Lung microvascular endothelial cell (primary cell): ENCODE results near the gene PIEZO1. TPM values are rescaled to one million over a fixed set of nuclear protein-coding genes. Genes with fewer than 3 reads are reported as not detected.

Source experiments
- DNase-seq, 2 donors: peaks; one replicate each; pipeline versions ENCODE4 v3.0.0 to v3.0.0-alpha.2; 2010; ENCODE audit warnings: low read depth in 2 of 2
- total RNA-seq: library from RNA; depleted of rRNA; stranded (reverse); fragments of >200 nt; gene quantifications from 2 replicates; pipeline ENCODE4 v1.2.1, GENCODE V29; 2014

Gene PIEZO1
- total RNA-seq, 1 donor from 2014 or later, result 460 TPM

DNA sequence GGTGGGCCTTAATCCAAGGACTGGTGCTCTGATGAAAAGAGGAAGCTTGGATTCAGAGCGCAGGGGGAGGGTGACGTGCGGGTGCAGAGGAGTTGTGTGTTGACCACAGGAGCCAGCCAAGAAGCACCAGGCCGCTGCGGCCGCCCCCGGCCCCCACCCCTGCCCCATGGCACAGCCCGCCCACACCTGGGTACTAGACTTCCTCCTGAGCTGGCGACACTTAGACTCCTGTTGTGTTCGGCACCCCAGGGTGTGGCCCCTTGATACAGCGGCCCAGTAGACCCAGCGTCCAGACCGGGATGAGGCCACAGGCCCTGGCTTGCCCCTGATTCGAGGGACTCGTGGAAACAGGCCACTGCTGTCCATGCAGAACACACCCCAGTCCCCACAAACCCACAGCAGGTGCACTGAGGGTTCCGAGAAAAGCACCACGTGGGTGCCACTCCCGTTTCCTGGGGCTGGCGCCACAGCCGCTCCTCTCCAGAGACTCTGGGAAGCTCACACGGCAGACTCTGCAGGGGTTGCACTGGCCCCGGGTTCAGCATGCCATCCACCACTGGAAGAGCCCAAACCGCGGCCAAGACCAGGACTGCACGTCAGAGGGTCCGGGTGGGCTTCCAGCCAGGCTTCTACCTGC is 93.0 kb downstream of the PIEZO1 start:
- DNase-seq, result no peak

DNA sequence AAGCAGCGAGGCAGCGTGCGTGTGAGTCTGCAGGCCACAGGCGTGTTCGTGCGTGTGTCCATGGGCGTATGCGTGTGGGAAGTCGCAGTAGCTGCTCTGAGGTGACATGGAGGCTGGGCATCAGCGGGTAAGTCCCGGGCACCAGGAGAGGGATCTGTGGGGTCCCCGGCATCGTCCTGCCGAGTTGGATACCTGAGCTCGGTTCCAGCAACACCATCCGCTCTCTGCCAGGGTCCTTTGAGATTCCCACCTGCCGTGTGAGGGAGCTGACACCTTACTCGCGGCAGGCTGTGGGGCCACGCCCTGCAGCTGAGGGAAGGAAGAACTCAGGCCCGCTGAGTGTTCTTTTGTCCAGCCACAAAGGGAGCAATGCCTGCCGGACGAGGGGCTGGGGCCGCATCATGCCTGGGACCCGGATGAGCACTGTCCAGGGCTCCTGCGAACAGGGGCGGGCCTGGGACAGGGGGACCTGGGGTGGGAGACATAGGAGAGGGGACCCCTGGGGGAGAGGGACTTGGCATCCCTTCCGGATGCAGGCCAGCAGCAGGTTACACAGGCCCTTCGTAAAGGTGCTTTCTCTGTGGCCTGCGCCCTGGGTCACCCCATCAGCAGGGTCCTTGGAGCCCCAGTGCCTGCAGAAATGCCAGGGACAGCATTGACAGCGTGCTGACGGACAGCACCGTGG is 93.7 kb downstream of the PIEZO1 start:
- DNase-seq, result no peak

DNA sequence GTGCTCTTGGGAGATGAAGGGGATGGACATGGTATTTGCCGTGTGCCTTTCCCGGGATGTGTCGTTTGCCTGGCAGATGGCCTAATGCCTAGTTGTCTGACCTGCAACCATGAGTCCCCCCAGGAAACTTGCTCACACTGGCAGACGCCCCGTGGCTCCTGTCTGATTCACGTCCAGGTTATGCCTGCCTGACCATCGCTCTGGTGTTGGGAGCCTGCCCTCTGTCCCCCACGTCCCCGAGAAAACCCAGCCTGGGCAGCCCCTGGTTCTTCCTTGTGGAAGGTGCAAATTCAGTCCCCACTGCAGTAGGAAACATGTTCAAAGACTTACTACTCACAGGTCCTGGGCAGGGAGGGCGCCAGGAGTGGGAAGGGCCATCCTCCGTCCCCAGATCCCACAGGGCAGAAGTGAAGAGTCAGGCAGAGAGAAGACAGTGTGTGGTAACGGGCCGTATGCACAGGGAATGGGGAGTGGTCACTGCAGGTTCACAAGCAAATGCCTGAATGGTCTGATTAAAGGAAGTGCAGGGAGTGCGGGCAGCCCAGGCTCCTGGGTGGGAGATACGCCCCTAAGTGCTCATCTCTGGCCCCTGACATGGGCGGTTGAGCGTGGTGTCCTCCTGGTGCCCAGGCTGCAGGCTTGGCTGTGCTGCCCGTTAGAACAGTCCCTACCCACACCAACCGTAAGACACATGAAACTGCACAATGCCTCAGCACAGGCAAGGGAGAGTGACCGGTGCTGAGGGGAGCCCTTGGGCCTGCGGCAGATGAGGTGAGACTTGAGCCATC is 94.5 kb downstream of the PIEZO1 start:
- DNase-seq, result no peak

DNA sequence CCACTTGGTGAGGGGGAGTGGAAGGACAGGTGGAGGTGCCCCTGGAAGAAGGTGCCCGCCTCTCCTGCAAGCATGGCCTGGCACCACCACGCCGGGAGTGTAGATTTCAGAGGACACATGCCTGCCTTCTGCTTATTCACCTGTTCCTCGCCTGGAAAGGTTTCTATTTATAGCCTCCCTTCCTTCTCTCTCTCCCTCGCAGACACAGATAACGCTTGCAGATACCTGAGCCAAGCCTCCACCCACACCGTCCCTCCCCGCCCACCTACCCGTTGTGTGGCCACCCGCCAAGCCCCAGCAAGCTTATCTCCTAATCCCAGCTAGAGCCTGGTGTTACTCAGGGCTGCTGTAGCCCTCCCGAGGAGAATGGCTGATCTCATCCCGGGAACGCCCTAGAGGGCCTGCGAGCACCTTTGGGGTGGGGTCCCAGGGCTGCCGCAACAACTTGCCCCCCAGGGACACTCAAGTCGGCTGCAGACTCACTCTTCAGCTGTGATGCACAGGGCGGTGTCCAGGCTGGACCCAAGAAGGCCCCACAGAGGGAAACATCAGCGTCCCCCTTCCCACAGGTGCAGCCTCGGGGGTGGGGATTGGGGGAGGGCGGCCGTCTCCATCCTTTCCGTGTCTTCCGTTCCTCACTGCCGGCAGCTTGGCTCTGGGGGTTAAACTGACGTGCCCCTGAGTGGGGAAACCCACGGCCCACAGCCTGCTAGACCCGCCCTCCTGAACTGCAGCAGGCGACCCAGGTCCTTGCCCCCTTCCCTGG is 96.8 kb downstream of the PIEZO1 start:
- no peak for DNase-seq

DNA sequence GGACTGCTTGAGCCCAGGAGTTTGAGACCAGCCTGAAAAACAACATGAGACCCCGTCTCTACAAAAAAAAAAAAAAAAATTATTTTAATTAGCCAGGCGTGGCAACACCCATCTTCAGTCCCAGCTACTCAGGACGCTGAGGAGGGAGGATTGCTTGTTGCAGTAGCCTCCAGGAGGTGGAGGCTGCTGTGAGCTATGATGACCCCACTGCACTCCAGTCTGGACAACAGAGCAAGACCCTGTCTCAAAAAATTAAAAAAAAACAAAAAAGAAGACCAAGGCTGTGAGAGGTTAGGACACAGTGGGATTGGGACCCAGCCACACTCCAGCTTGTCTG is 97.4 kb downstream of the PIEZO1 start:
- DNase-seq, result no peak

DNA sequence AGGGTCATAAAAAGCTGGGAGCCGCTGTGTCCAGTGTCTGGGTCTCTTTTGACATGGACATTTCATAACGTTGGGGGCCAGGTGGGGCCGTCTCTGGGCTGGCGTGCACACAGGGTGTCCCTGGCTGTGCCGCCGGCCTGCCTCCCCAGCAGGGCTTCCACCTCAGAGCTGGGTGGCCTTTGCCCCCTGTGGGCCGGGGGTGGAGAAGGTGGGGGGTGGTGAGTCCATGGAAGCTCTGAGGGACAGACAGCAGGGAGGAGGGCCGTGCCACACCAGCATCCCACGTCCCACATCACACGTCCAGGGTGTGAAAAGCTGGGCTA is 97.8 kb downstream of the PIEZO1 start:
- no peak for DNase-seq

DNA sequence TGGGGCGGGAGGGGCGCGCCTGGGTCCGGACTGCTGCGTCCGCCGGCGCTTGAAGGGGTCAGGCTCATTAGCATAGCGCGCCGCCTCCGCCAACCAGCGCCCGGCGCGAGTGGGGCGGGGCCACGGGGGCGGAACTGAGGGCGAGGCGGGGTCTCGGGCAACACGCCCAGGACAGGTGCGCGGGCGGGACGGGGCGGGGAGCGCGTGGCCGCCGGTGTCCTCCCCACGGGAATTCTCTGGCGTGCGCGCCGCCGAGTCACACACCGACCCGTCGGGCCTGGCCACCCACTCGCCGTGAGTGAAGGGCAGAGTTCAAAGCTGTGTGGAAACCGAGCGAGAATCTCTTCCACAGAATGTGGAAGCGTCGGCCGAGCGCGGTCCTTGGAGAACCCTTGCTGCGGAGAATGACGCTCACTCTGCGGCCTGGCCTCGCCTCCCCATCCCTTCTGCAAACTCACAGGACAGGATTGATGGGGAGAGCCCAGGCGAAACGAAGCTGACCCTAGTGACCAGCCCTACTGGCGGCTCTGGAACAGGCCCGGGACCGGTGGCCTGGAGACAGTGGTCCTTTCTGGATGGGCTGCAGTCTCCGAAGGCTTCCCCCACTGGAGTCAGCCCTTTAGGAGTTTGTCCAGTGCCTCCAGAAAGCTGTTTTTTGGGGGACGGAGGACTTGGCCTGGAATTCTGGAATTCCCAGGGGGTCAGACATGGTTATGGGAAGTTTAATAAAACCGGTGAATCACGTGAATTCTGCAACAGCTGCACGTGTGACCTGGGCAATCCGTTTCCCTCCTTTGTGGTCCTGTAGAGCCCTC is 98.4 kb downstream of the PIEZO1 start, which contains the start of gene SNAI3:
Gene SNAI3, minus strand, starts transcription at position 69 of the 815 bp plus-strand sequence. CDS start 101 bp downstream, outside the sequence.
- DNase-seq, result peak; percentile 45 to 69

DNA sequence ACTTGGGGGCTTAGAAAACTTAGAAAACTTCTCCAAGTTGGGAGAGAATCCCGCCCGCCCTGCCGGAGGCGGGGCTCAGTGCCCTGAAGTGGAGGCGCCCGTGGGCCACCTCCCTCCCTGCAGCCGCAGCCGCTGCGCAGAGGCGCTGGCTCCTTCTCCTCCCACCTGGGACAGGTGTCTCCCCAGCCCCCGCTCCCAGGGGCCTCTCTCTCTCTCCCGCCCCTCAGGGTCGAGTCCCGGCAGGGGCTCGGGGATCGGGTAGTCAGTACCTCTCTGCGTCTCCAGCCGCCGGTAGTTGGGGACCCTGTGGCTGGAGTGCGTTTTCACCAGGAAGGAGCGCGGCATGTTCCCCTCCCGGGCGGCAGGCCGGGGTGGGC is 99.0 kb downstream of the PIEZO1 start:
- DNase-seq, result no peak

DNA sequence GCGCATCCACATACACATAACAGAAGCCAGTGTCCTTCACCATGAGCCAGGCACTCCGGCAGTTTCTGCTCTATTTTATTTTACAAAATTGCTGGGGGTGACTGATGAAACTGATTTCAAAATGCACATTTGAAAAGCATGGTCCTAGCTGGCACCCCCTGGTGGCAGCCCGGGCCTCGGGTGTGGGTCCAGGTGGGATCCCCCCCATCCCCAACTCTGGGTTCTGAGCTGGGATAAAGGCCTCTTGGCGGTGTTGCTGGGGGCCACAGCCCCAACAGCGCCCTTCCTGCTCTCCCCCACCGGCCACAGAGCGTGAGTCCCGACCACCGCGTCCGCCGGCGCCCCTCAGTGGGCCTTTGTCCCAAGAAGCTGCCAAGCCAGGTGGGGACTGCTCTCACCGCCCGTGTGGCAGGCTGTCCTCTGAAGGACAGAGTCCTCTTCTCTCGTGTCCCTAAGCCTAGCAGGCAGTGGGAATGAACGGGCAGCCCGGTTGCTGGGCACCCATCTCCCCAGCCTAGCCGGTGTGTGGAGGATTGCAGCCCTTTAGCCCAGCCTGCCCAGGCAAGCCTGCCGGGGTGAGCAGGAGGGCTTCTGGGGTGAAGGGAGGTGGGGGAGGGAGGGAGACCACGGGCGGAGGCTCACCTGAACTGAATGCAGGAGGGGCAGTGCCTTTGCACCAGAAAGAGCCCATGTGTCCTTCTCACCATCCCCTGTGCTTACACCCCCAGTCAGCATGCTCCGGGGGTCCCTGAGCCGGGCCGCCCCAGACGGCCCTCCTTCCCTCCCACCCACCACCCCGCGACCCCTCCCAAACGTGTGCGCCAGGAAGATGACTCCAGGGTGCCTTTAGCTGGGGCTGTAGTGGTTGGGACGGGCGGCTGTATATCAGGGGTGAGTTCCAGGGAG is 99.6 kb downstream of the PIEZO1 start:
- DNase-seq, result peak; percentile 29 to 52

DNA sequence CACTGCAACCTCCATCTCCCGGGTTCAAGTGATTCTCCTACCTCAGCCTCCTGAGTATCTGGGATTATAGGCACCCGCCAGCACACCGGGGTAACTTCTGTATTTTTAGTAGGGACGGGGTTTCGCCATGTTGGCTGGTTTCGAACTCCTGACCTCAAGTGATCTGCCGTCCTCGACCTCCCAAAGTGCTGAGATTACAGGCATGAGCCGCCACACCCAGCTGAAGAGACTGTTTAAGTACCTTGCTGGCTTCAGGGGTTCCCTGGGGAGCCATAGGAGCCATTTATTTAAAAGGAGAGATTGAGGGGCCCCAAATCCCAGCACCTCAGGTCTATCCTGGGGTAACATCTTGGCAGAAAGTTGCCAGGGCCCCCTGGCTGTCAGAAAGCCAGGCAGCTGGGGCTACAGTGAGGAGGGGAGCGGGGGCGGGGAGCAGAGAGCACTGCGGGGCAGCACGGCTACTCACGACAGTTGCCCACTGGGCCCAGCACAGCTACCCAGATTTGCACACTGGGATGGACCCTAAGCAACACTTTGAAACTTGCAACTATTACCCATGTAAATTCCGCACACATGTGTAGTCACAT is 100.4 kb downstream of the PIEZO1 start:
- DNase-seq, result no peak

DNA sequence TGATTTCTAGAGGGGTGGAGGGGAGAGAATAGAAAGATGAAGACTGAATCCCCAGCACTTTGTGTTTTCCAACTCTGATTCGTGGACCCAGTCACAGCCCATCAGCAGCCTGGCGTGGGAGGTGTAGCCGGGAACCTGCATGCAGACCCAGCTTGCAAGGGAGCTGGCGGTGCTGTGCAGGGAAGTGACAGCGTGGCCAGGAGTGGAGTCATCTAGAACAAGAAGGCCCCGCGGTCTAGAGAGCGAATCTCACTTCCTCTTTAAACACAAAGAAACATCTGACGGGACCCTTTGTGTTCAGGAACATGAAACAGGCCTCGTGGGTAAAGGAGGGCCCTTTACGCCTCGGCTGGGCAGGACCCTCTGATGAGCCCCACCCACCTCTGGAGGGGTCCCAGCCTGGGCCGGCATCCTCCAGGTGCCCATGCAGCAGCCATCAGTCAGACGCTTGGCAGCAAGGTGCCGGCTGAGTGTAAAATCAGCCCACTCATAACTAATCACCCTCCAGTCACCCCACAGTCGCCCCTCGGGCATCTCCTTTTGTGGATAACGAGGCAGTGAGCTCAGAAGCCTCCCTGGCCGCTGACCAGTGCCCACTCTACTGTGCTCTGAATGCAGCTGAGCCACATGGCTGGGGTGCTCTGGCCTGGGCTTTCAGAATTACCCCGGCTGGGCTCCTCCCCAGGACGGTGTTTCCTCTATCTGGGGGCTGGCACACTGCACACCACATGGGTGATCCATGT is 103.1 kb downstream of the PIEZO1 start:
- DNase-seq, result peak in 1 of 2 donors; percentile 33

DNA sequence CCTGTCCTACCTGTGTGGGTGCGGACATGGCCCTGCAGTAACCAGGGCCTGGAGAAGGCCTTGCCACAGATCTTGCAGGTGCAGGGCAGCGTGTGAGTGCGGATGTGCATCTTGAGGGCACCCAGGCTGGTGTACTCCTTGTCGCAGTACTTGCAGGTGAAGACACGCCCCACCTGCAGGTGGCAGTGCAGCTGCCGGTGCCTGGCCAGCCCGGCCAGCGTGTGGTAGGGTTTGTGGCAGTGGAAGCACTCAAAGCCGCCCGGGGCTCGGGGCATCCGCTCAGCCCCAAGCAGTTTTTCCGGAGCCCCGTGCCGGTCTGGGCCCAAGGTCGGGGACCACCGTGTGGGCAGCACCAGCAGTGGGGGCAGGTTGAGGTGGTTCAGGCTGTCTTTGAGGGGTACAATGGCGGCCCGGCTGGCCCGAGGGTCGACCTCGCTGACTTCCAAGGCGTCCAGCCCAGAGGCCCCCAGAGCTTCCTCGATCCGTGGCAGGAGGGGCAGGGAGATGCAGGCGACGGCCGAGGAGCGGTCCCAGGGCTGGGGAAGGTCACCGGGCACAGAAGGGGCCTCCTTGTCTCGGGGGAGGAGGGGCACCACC is 103.8 kb downstream of the PIEZO1 start:
- DNase-seq, result peak in 1 of 2 donors; percentile 43

DNA sequence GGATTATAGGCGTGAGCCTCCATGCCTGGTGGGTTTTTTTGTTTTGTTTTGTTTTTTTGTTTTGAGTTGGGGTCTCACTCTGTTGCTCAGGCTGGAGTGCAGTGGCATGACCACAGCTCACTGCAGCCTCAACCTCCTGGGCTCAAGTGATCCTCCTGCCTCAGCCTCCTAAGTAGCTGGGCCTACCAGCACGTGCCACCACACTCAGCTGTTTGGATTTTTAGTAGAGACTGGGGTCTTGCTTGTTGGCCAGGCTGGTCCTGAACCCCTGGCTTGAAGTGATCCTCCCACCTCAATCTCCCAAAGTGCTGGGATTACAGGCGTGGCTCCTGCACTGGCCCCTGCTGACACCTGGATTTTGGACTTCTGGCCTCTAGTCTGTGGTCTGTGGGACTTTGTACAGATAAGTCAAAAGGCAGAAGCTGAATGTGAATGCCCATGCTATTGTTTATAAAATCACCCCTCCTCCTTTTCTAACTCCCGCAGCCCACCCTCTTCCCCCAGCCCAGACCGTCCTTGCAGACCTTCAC is 104.4 kb downstream of the PIEZO1 start:
- no peak for DNase-seq

DNA sequence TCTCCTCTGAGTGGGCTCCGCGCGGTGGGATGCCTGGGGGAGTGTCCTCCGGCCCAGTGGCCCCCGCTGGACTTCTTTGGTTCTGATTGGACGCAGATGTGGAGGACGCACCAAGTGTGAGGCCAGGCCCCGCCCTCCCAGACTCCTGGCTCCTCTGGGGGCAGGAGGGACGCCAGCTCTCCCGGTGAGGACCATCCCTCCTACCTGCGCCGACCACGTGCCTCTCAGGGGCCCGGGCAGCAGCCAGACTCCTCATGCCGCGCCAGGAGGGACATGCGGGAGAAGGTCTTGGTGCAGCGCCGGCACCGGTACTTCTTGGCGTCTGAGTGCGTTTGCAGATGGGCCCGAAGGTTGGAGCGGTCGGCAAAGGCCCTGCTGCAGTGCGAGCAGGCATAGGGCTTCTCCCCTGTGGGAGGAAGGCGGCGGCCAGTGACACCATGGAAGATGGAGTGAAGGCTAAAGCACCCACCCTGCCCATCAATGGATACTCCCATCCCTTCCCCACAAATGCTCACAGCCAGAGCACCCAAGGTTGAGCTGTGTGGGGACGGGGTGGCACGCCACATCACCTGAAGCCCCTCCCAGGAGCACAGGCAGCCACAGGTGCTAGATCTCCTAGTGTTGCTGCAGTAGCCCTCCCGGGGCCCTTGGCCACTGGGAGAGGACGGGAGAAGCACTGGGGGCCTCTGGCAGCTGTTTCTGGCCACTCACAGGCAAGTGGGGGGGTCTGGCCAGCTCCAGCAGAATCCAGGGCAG is 106.6 kb downstream of the PIEZO1 start:
- DNase-seq, result no peak

DNA sequence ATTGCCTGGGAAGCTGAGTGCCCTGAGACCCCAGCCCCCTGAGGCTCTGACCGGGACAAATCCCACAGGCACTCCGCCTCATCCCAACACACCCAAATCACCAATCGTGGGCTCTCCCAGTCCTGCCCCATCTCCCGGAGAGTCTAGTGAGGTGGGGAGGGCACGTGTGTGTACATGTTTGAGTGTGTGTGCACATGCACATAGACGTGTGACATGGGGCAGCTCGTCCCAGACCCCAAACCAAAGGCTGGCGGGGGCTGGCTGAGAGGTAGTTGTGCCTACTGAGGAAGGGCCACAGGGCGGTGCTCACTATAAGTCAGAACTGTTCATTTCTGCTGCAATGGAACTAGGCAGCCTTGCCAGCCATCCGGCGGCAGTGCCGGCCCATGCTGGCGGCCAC is 107.3 kb downstream of the PIEZO1 start:
- no peak for DNase-seq

DNA sequence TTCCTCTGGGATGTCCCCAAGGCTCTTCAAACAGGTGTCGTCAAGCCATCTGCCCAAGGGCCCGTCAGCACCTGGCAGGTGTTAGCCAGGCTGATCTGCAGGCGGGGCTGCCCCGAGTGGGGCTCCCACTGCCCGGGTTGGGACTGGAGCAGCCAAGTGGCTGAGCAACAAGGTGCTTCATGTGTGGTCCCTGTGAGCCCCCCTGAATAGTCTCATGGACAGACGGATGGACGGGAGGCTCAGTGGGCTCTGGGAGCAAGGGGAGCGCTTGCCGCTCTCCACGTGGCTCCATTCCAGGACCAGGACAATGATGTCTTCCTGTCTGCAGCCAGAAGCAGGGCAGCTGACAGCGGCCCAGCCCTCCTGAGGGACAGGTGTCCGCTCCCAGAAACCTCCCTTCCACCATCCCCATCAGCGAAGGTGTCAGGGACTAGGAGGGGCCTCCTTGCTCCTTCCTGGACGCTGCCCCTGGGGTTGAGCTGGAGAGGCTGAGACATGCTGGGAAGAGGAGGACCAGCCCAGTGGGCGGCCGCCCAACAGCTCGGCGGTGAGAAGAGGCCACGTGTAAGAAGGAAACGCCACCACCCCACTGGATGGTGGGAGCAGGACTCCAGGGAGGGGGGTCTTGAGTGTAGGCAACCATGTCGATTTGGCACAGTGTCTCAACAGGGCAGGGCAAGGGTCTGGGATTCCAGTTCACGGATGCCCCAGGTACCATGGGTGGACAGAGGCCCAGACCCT is 108.3 kb downstream of the PIEZO1 start:
- DNase-seq, result no peak
